WTC11 (cell line): ENCODE results near the gene TSHZ1.

Experiments
- CTCF ChIP-seq: fragments of 200-600 bp; IDR thresholded peaks from 2 replicates; pipeline ENCODE4 v1.8.0; 2022; ENCODE audit warnings: antibody characterized with exemption
- TCF7 ChIP-seq: sonication (generic); formaldehyde crosslinking; IDR thresholded peaks from 2 replicates; pipeline ENCODE4 v1.8.0; 2022; ENCODE audit warnings: mild to moderate bottlenecking, low read depth, missing genetic modification reagents, moderate library complexity

- TF ChIP-seq TCF7 (no peak), CTCF (no peak)
Measured at GRCh38 chr18:75283731-75284130, 73.1 kb downstream of the TSHZ1 start.
